Common myeloid progenitor, CD34-positive (primary cell): ENCODE data around the gene SRP19.
"Not testable (repeated sequence)": the region's sequence is repeated elsewhere in the genome, so short reads cannot be mapped to it uniquely, and the experiment has no call there.

Source experiments
- CTCF ChIA-PET: fragments of 350-600 bp; sonication (Branson Sonifier 250); formaldehyde crosslinking; loops from one replicate; lab custom pipeline; 2021; ENCODE audit warnings: antibody characterized with exemption; lab: Charles Lee
- POLR2A ChIA-PET: fragments of 350-600 bp; sonication (Branson Sonifier 250); formaldehyde crosslinking; loops from one replicate; lab custom pipeline; 2021; ENCODE audit warnings: antibody characterized with exemption; lab: Charles Lee
- DNase-seq, 3 donors: peaks; one replicate each; pipeline versions ENCODE4 v3.0.0 to v3.0.0-alpha.2; 2013
- H3K27ac ChIP-seq, 2 experiments: 1 replicate in 1 of 2; 2 replicates in 1 of 2; pipeline ENCODE4 v1.7.0; 2013; ENCODE audit warnings: inconsistent platforms in 2 of 2, low read length in 2 of 2, mild to moderate bottlenecking in 2 of 2, low read depth in 1 of 2, moderate library complexity in 1 of 2; ENCODE audit not compliant: severe bottlenecking in 2 of 2, insufficient read depth in 1 of 2, poor library complexity in 1 of 2
- H3K27me3 ChIP-seq, 5 experiments: replicated peaks in 2 of 5; 1 replicate in 3 of 5; 2 replicates in 2 of 5; pipeline versions ENCODE4 v1.6.1 to v1.7.0; 2013; ENCODE audit warnings: low read length in 4 of 5, mild to moderate bottlenecking in 2 of 5, moderate library complexity in 2 of 5, inconsistent platforms in 1 of 5; ENCODE audit not compliant: insufficient read depth in 5 of 5, control insufficient read depth in 4 of 5
- H3K36me3 ChIP-seq, 4 experiments: 1 replicate in 2 of 4; 2 replicates in 2 of 4; pipeline versions ENCODE4 v1.6.1 to v1.7.0; 2013; ENCODE audit warnings: low read length in 3 of 4, control low read depth in 1 of 4, mild to moderate bottlenecking in 1 of 4; ENCODE audit not compliant: control insufficient read depth in 4 of 4, insufficient read depth in 4 of 4
- H3K4me1 ChIP-seq, 4 experiments: 1 replicate in 3 of 4; 2 replicates in 1 of 4; pipeline versions ENCODE4 v1.6.1 to v1.7.1; 2013; ENCODE audit warnings: low read length in 3 of 4, mild to moderate bottlenecking in 3 of 4, control low read depth in 1 of 4, inconsistent platforms in 1 of 4, moderate library complexity in 1 of 4; ENCODE audit not compliant: control insufficient read depth in 4 of 4, insufficient read depth in 4 of 4; ENCODE audit errors: control extremely low read depth in 1 of 4
- H3K4me3 ChIP-seq, 7 experiments: 1 replicate in 4 of 7; 2 replicates in 3 of 7; pipeline versions ENCODE4 v1.5.1 to v1.7.0; 2013; ENCODE audit warnings: mild to moderate bottlenecking in 7 of 7, low read length in 6 of 7, moderate library complexity in 6 of 7, inconsistent platforms in 2 of 7, low read depth in 2 of 7, control low read depth in 1 of 7; ENCODE audit not compliant: insufficient read depth in 4 of 7, control insufficient read depth in 1 of 7; ENCODE audit errors: extremely low read depth in 1 of 7
- H3K9me3 ChIP-seq, 5 experiments: 1 replicate in 4 of 5; 2 replicates in 1 of 5; pipeline versions ENCODE4 v1.6.1 to v1.7.1; 2013; ENCODE audit warnings: low read length in 4 of 5, mild to moderate bottlenecking in 2 of 5, inconsistent platforms in 1 of 5, low read depth in 1 of 5, moderate library complexity in 1 of 5; ENCODE audit not compliant: control insufficient read depth in 4 of 5, insufficient read depth in 2 of 5; ENCODE audit errors: control extremely low read depth in 1 of 5
- WGBS: methylation state at CpG from one replicate; pipeline ENCODE4 v1.1.5; 2013; ENCODE audit not compliant: insufficient coverage; 5-methylcytosine and 5-hydroxymethylcytosine counted together

SRP19 gene

DNA sequence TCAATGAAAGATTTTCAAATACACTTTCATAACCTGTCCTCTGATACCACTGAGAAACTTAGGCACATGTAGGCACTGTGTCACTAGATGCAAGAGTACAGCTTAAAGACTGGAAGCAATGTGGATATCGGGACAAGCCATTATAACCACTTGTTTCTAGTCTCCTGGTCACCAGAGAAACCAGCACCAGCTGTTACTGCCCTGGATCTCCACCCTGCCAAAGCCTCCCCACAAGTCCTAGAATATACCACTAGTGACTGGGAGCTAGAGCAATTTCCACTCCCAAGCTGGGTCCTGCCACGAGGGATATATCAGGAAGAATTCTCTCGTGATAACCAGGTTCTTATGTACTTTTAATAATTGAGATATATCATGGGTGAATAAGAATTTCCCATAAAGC lies 41.5 kb downstream of the SRP19 start:
- Histone ChIP-seq H3K27ac (no peak overlapping the region), H3K9me3 (no peaks in the 10 kb centered on the region), H3K36me3 (peaks cover 3 to 38% (median 8%) of the 10 kb centered on the region in 4 experiments), H3K27me3 (no peaks in the 10 kb centered on the region), H3K4me3 (no peak overlapping the region), H3K4me1 (no peaks in the 10 kb centered on the region)
- ChIA-PET CTCF (interaction anchor here (1.2 kb wide), 1 partner anchor 19 kb away, joined by 3 read pairs; no protein-coding TSS in a partner anchor), POLR2A (no interaction called here)
- no peak for DNase-seq
- WGBS: 100% methylated on average over 1 of the region's 3 CpGs

DNA sequence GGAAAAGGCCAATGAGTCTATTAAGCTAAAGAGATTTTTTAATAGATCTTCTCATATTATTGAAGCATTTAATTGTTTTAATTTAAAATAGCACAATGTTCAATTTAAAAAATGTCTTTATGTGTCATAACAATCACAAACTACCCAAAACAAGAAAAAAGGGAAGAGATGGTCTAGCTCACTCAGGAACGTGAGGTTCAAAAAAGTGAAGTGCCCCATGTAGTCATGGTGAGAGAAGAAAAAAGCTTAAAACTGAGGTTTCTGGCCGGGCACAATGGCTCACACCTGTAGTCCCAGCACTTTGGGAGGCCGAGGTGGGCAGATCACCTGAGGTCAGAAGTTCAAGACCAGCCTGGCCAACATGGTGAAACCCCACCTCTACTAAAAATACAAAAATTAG lies 43.9 kb downstream of the SRP19 start:
- POLR2A ChIA-PET: interaction anchor here (0.6 kb wide), 1 partner anchor 55 kb away, joined by 5 read pairs; no protein-coding TSS in a partner anchor
- peak in 1 of 3 donors; percentile 8 for DNase-seq
- not testable (repeated sequence) for H3K27me3 ChIP-seq

DNA sequence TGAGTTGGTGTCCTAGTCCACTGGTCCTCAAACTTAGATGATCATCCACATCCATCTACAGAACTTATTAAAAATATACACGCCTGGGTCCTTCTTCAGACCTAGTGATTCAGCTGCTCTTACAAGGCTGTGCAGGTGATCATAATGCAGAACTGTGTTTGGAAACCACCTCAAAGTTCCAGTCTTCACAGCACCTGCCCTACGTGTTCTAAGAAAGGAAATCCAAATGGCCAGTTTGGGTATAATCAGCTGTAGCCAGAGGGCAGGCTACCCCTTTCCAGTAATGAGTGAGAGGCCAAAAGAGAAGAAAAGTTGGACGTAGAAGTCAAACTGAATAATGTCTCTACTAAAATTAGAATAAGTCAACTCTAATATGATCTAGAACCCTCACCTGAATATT lies 45.5 kb downstream of the SRP19 start:
- H3K27ac ChIP-seq: no peak overlapping the region
- no peaks in the 10 kb centered on the region for H3K9me3 ChIP-seq
- ChIA-PET CTCF (no interaction called here), POLR2A (no interaction called here)
- no peaks in the 10 kb centered on the region for H3K4me1 ChIP-seq
- DNase-seq: no peak
- H3K4me3 ChIP-seq: no peak overlapping the region
- peaks cover 0 to 39% (median 9%) of the 10 kb centered on the region in 4 experiments for H3K36me3 ChIP-seq
- no peaks in the 10 kb centered on the region for H3K27me3 ChIP-seq
- 92% methylated on average over 2 of the region's 3 CpGs for WGBS

More for the DNA sequence above, 43.9 kb downstream of the SRP19 start:
- not testable (repeated sequence) for H3K9me3 ChIP-seq, H3K4me3 ChIP-seq, H3K27ac ChIP-seq, H3K4me1 ChIP-seq
- 65% methylated on average over 2 of the region's 3 CpGs for WGBS
- CTCF ChIA-PET: interaction anchor here (2.1 kb wide), 1 partner anchor 20 kb away, joined by 5 read pairs; no protein-coding TSS in a partner anchor
- peaks cover 3 to 38% (median 10%) of the 10 kb centered on the region in 4 experiments for H3K36me3 ChIP-seq

DNA sequence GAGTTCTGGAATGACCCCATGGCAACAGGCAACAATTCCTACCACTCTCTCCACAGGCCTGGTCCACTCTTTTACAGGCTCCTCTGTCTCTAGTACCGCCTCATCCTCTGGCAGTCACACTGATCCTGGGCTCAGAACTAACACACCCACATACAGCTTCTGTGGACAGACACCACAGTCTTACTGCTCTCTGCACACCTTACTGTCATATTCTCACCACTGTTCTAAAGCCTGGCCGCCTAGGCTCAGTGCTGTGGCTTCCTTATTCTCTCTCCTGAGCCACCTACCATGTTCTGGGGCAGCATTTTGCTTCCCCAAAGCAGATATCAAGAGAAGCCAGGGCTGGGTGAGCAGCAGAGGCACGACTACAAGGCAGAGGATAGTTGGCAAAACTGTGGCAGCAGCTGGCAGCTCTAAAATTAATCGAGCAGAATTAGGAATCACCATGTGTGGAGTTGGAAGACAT lies 46.1 kb downstream of the SRP19 start:
- H3K27ac ChIP-seq: no peak overlapping the region
- H3K4me3 ChIP-seq: no peak overlapping the region
- H3K9me3 ChIP-seq: no peaks in the 10 kb centered on the region
- ChIA-PET CTCF (no interaction called here), POLR2A (no interaction called here)
- no peaks in the 10 kb centered on the region for H3K4me1 ChIP-seq
- no peak for DNase-seq
- peaks cover 0 to 37% (median 8%) of the 10 kb centered on the region in 4 experiments for H3K36me3 ChIP-seq
- WGBS: 100% methylated on average over 3 of the region's 4 CpGs
- H3K27me3 ChIP-seq: no peaks in the 10 kb centered on the region

DNA sequence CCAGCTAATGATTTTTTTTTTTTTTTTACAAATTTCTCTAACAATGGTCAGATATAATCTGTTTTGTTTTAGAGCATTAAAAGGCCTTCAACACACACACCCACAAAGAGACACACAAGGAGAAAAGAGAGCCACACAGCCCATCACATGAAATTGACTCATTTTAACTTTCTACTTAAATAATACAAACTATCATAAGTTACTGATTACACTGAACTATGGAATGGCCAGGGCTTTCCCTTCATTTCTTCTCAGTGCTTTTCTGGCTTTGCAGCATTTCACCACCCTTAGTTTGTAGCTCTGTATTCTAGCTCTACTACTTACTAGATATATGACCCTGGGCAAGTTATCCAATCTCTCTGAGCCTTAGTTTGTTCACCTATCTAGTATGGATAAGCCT lies 47.8 kb downstream of the SRP19 start:
- DNase-seq: no peak
- ChIA-PET POLR2A (no interaction called here), CTCF (no interaction called here)
- H3K9me3 ChIP-seq: no peaks in the 10 kb centered on the region
- H3K27me3 ChIP-seq: no peaks in the 10 kb centered on the region
- no peaks in the 10 kb centered on the region for H3K4me1 ChIP-seq
- peaks cover 0 to 33% (median 4%) of the 10 kb centered on the region in 4 experiments for H3K36me3 ChIP-seq
- no peak overlapping the region for H3K27ac ChIP-seq
- no peak overlapping the region for H3K4me3 ChIP-seq

DNA sequence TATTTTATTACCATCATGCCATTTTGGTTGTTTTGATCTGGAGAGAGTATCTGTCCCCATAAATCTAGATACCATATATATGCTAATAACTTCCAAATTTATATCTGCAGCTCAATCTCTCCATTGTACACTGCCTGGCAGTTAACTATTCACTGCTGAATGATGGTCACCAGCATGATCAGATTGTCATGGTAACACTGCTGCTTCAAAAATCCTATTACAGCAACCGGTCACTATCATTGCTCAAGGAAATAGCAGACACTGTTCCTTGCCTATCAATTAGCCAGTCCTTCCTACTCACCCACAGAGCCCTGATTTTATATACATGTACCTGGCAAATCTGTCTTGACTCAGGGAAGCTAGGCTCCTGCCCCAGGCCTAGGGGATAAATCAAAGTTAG lies 49.4 kb downstream of the SRP19 start:
- Histone ChIP-seq H3K9me3 (no peaks in the 10 kb centered on the region), H3K4me3 (no peak overlapping the region), H3K27me3 (peaks cover 0 to 4% (median 0%) of the 10 kb centered on the region in 5 experiments), H3K27ac (no peak overlapping the region), H3K36me3 (peaks cover 0 to 35% (median 4%) of the 10 kb centered on the region in 4 experiments), H3K4me1 (no peaks in the 10 kb centered on the region)
- ChIA-PET POLR2A (no interaction called here), CTCF (no interaction called here)
- DNase-seq: no peak
- 100% methylated on average over 1 of the region's 1 CpG for WGBS

DNA sequence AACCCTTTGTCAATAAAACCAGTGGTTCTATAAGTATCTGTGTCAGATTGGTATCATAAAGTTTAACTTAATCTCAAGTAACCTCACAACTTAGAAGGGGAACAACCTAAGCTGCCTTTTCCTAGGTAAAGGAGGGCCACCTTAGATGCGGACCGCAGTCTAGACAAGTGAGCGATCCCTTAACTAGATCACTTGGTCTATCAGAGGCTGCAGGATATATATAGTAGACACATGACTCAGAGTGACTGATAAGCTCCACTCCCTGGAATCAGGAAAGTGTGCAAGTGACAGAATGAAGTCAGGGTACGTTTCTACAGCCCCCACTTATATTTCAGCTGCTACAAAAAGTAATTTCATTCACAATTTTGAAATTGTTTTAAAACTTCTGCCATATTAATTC lies 53.5 kb downstream of the SRP19 start:
- Histone ChIP-seq H3K27ac (no peak overlapping the region), H3K36me3 (peaks cover 2 to 43% (median 3%) of the 10 kb centered on the region in 4 experiments), H3K9me3 (no peaks in the 10 kb centered on the region), H3K4me3 (no peak overlapping the region), H3K4me1 (no peaks in the 10 kb centered on the region), H3K27me3 (peaks cover 0 to 18% (median 0%) of the 10 kb centered on the region in 5 experiments)
- 100% methylated on average over 3 of the region's 4 CpGs for WGBS
- CTCF ChIA-PET: interaction anchor here (1.0 kb wide), 1 partner anchor 17 kb away, joined by 3 read pairs; no protein-coding TSS in a partner anchor
- no peak for DNase-seq
- POLR2A ChIA-PET: no interaction called here
